Keratinocyte (primary cell): ENCODE data around the gene EFR3B.

Experiments used
- EZH2 ChIP-seq: IDR thresholded peaks from one replicate; pipeline ENCODE4 v1.6.1; 2012; ENCODE audit warnings: inconsistent platforms, mild to moderate bottlenecking, low read length, moderate library complexity
- TF ChIP-seq, protein P1 (sequence below), 3 experiments: IDR thresholded peaks in 1 of 3; conservative IDR thresholded peaks in 1 of 3; optimal IDR thresholded peaks in 1 of 3; 2 replicates in 2 of 3; 3 replicates in 1 of 3; pipeline versions ENCODE3 to v1.5.1; 2011; ENCODE audit warnings: low read length in 3 of 3, mild to moderate bottlenecking in 3 of 3, moderate library complexity in 2 of 3, control low read depth in 1 of 3, inconsistent platforms in 1 of 3; ENCODE audit not compliant: insufficient read depth in 2 of 3; ENCODE audit errors: extremely low read depth in 1 of 3

GRCh38 chr2:25170888-25171287 is 129.0 kb downstream of the EFR3B start:
- TF ChIP-seq, protein P1, sequence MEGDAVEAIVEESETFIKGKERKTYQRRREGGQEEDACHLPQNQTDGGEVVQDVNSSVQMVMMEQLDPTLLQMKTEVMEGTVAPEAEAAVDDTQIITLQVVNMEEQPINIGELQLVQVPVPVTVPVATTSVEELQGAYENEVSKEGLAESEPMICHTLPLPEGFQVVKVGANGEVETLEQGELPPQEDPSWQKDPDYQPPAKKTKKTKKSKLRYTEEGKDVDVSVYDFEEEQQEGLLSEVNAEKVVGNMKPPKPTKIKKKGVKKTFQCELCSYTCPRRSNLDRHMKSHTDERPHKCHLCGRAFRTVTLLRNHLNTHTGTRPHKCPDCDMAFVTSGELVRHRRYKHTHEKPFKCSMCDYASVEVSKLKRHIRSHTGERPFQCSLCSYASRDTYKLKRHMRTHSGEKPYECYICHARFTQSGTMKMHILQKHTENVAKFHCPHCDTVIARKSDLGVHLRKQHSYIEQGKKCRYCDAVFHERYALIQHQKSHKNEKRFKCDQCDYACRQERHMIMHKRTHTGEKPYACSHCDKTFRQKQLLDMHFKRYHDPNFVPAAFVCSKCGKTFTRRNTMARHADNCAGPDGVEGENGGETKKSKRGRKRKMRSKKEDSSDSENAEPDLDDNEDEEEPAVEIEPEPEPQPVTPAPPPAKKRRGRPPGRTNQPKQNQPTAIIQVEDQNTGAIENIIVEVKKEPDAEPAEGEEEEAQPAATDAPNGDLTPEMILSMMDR (optimal IDR thresholded peaks at IDR 0.05 in 1 of 3, IDR thresholded peaks at IDR 0.05 in 1 of 3, conservative IDR thresholded peaks at IDR 0.05 in 1 of 3; ENCODE audit: extremely low read depth in 1 of 3, insufficient read depth in 2 of 3, low read length in 3 of 3), result no peak
- no peak for TF ChIP-seq EZH2
